ENCODE data around the gene NCF4.

GRCh38 chr22:36871669-36872081 is 10.9 kb downstream of the NCF4 start:
- TF ChIP-seq ZFP3 (CRISPR knock-in tag; IDR thresholded peaks at IDR 0.05) (no peak), ARNTL (CRISPR knock-in tag; IDR thresholded peaks at IDR 0.05; ENCODE audit: borderline replicate concordance, low read depth) (no peak), PPARA (CRISPR knock-in tag; IDR thresholded peaks at IDR 0.05; ENCODE audit: borderline replicate concordance) (no peak), ZNF565 (CRISPR knock-in tag; conservative IDR thresholded peaks at IDR 0.05; ENCODE audit: low read depth) (no peak), POU6F1 (CRISPR knock-in tag; IDR thresholded peaks at IDR 0.05; ENCODE audit: borderline replicate concordance, low read depth) (no peak), CREB5 (CRISPR knock-in tag; IDR thresholded peaks at IDR 0.05; ENCODE audit: low read depth) (no peak), TOX (CRISPR knock-in tag; IDR thresholded peaks at IDR 0.05; ENCODE audit: borderline replicate concordance) (no peak), OSR1 (CRISPR knock-in tag; IDR thresholded peaks at IDR 0.05) (no peak), TCF4 (CRISPR knock-in tag; IDR thresholded peaks at IDR 0.05; ENCODE audit: borderline replicate concordance) (no peak)
